HPDE6-E6E7 (cell line): ENCODE results near the gene GINS1.
"Not testable (repeated sequence)": the region's sequence is repeated elsewhere in the genome, so short reads cannot be mapped to it uniquely, and the experiment has no call there.

Experiments used
- DNase-seq: peaks from one replicate; pipeline ENCODE4 v3.0.0; 2011; ENCODE audit warnings: missing footprints; ENCODE audit errors: extremely low spot score

GINS1 gene

GRCh38 chr20:25454153-25454900 is 46.9 kb downstream of the GINS1 start:
- DNase-seq, result no peak

GRCh38 chr20:25457886-25458680 is 50.6 kb downstream of the GINS1 start:
- no peak for DNase-seq

DNA sequence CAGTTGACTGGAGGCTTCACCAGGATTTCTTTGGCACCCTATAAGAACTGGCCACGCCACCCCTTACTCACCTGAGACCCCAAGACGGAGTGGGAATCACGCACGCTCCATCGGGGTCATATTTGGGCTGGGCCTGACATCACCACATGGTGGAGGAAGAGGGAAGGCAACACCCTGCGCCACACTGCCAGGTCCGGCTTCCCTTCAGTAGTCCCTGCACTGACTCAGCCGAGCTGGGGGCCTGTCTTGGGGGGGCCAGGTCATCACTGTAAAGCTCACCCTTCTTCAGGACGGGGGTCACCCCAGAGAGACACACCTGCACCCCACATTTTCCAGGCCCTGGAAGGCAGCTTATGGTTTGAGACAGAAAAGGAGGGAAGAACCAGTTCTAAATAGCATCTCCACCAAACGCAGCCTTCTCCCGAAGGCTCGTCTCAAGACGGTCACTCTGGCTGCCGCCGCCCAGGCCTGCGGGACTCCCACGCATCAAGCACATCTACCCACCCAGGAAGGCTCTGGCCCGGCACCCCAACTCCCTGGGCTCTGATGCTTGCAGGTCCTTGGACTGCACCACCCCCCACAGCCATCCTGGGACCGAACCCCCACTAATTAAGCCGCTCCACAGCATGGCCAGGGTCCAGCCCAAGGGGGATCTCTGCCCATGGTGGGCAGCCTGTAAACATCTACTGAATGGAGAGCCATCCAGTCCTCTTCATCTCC is 51.8 kb downstream of the GINS1 start:
- no peak for DNase-seq

- no peak for DNase-seq
Measured at GRCh38 chr20:25459916-25460535, 52.6 kb downstream of the GINS1 start.

- DNase-seq, result no peak
Measured at GRCh38 chr20:25460566-25461280, 53.2 kb downstream of the GINS1 start.

DNA sequence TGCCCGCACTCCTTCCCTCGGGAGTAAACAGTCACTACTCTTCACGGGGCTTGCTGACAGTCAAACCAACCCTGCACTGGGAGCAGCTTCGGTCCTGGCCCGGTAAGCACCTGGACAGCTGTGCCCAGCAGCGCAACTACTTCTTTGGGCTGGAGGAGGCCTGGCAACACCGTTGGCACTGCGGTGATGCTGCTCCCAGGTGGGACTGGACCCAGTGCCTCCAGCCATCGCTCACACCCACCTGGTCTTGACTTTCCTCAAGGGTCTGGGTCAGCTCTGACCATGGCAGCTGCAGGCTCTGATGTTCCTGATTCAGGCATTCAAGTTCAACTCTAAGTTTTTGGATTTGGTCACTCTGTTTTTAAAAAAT is 53.8 kb downstream of the GINS1 start:
- no peak for DNase-seq

GRCh38 chr20:25461786-25462545 is 54.5 kb downstream of the GINS1 start:
- DNase-seq, result no peak

- no peak for DNase-seq
Measured at GRCh38 chr20:25464501-25465242, 57.2 kb downstream of the GINS1 start.

DNA sequence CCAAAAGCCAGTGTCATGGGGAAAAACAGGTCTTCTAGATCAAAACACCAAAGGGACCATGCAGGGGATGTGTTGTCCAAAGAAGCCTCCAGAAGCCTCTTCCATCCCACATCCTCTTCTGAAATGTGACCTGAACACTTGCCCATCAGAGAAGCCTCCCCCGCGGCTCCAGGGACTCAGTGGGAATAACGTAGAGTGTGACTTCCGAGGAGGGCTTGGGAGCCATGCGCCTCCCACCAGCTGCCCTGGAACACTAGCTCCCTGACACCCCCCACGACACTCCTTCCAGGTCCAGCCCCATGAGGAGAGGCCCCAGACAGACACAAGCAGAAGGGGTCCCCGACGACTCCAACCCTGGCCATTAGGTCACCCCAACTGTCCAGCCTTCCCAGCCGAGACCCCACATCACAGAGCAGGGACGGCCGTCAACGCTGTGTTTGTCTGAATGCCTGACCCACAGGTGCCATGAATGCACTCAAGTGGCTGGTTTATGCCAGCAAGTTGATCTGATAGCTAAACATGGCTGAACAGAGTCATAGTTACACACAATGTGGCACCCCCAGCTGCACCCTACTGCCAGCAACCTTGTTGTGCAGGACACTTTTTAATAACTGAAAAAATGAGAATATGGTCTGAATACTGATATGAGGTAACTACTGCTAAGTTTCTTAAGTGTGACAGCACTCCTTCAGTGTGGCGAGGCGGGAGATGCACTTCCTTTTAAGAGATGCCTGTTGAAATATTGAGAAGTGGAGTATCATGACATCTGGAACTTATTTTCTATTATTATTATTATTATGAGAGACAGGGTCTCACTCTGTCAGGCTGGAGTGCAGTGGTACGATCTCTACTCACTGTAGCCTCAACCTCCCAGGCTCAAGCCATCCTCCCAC is 58.0 kb downstream of the GINS1 start:
- DNase-seq, result no peak

GRCh38 chr20:25466846-25467245 is 59.4 kb downstream of the GINS1 start:
- no peak for DNase-seq

- no peak for DNase-seq
Measured at GRCh38 chr20:25467441-25467840, 60.0 kb downstream of the GINS1 start.

GRCh38 chr20:25468126-25469075 is 60.9 kb downstream of the GINS1 start:
- no peak for DNase-seq

DNA sequence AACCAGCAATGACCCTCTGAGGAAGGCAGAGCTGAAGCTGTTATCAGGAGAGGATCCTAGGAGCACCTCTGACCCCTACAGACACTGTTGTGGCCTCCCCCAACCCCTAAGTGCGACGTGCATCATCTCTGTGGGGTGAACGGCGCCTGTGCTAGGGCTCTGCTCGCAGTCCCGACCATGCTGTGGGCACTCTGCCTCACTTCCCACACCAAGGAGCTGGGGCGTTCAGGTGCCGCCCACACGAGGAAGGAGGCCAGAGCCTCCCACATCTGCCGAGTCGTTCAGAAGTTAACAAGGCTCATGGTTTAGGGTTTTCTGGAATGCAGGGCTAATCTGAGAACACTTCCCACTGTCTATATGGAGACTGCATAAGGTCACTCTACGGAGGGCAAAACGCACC is 62.1 kb downstream of the GINS1 start:
- no peak for DNase-seq

GRCh38 chr20:25470045-25470444 is 62.6 kb downstream of the GINS1 start:
- peak; percentile 44 for DNase-seq

DNA sequence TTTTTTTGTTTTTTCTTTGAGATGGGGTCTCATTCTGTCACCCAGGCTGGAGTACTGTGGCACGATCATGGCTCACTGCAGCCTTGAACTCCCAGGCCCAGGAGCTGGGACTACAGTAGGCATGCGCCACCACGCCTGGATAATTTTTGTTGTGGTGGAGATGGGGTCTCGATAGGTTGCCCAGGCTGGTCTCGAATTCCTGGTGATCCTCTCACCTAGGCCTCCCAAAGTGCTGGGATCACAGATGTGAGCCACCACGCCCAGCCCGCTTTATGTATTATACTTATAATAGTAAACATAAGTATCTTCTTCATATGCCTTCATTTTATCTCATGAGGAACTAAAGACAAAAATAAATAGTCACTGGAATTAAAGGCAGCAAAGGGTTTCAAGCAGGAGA is 63.5 kb downstream of the GINS1 start:
- DNase-seq, result no peak

- not testable (repeated sequence) for DNase-seq
Measured at GRCh38 chr20:25473297-25473696, 65.8 kb downstream of the GINS1 start.

- DNase-seq, result no peak
Measured at GRCh38 chr20:25476106-25477013, 68.9 kb downstream of the GINS1 start.
